NOMO-1 (cell line): Measurements from ENCODE around the gene SRRM3.
"Not testable (repeated sequence)": the region's sequence is repeated elsewhere in the genome, so short reads cannot be mapped to it uniquely, and the experiment has no call there.

Experiments
- DNase-seq, 2 experiments: peaks; one replicate each; lab custom pipeline; 2025; ENCODE audit not compliant: unreplicated experiment in 2 of 2; lab: John Stamatoyannopoulos, UW

The SRRM3 gene

GRCh38 chr7:76261329-76261728 lies 59.6 kb downstream of the SRRM3 start:
- no peak for DNase-seq

GRCh38 chr7:76261931-76262330 lies 60.2 kb downstream of the SRRM3 start:
- no peak for DNase-seq

DNA sequence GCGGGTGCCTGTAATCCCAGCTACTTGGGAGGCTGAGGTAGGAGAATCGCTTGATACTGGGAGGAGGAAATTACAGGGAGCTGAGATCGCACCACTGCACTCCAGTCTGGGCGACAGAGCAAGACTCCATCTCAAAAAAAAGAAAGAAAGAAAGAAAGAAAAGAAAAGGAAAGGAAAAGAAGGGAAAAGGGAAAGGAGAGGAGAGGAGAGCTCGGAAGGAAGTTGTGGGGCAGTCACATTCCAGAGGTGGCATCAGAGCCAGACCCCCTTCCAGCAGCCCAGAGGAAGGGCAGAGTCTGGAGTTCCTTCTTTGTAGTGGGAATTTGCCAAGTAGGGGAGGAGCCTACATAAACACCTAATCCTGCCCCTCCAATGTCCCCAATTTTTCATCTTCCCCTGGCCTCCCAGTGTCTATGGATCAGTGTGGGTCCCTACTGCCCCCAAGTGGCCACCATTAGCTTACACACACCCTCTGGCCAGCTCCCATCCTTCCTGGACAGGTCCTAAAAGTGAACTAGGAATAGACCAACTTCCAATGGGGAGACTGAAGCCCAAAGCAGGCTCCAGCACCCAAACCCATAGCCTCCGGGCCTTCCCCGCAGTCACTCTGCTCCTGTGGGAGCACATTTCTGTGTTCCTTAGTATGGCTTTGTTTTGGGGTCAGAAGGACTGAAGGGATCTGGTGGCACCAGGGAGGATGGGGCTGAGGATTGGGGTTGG lies 61.1 kb downstream of the SRRM3 start:
- peak; percentile 57 to 77 for DNase-seq

DNA sequence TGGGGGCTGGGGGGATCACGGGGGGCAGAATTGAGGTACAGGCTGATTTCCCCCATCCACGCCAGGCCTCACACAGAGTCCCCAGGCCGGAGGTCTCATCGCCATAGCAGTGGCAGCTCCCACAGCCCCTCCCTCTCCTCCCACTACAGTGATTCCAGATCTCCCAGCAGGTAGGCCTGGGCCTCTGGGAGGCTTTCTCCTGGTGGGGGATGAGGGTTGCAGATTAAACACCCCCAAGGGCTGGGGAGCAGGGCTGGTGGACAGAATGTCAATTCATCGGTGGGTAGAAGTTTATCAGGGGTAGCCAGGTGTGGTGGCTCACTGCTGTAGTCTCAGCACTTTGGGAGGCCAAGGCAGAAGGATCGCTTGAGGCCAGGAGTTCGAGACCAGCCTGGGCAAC lies 63.6 kb downstream of the SRRM3 start:
- DNase-seq: no peak

GRCh38 chr7:76267107-76267893 lies 65.6 kb downstream of the SRRM3 start:
- peak in 1 of 2 experiments; percentile 60 for DNase-seq

DNA sequence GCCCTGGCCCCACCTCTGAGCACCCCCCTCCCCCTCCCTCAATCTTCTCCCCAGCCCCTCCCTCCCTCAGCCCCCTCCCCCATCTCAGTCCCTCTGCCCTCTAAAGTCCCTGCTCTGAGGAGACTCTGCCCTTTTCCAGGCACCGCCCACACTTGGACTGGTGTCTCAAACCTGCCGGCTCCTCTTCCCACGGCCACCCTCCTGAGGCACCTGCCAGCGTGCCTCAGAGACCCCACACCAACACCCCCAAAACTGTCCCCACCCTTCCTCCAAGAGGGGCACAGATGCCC lies 66.1 kb downstream of the SRRM3 start:
- DNase-seq: no peak

DNA sequence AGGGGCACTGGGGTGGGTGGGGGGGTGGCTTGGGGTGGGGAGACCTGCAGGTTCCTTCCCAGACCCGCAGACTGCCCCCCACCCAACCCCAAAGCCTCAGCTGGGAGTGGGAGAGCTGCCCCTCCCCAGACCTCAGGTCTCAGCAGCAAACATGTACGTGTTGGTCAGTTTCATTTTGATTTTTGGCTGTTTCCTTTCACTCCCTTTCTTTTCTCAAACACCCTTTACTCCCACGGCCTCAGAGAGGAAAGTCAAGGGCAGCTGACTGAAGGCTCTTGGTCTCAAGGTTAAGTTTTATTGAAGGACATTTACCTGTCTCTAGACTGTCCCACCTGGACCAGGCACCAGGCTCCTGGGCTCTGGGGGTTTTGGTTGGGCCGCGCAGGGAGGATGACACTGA lies 66.7 kb downstream of the SRRM3 start:
- DNase-seq: no peak

- DNase-seq: no peak
Observed at GRCh38 chr7:76269895-76270294, 68.2 kb downstream of the SRRM3 start.

DNA sequence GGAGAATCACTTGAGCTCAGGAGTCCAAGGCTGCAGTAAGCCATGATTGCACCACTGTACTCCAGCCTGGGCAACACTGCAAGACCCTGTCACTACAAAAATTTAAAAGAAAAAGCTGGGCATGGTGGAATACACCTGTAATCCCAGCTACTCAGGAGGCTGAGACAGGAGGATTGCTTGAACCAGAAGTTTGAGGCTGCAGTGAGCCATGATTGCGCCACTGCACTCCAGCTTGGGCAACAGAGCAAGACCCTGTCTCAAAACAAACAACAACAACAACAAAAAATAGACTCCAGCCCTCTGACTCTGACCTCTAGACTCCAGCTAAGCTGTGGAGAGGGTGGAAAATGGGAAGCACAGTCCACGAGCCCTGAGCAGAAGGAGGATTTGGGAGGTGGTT lies 69.7 kb downstream of the SRRM3 start:
- not testable (repeated sequence) for DNase-seq

- no peak for DNase-seq
Observed at GRCh38 chr7:76272142-76272541, 70.4 kb downstream of the SRRM3 start.

DNA sequence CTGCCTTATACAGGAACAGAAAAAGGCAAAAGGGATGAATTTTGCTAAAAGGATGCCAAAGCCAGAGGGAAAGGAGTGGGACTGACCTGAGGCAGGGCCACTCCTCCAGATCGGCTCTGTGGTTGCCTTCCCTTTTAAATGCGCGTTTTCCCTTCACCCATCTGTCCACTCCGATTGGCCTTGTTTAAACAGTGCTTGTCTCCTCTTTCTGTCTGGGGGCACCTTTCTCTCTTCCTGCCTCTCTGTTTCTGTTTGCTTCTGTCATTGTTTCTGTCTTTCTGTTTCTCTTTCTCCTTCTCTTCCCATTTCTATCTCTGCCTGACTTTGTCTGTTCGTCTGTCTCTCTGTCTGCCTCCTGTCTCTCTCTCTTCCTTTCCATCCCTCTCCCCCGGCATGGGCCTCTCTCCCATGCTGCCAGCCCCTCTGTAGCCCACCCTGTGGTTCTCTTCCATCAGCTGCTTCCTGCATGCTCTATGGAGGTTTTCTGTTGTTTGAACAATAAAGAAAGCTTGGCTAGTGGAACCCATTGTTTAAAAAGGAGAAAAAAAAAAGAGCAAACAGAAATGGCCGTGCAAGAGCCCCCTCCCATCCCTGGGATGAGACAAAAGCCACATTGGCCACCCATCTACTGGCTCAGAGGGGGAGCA lies 71.3 kb downstream of the SRRM3 start:
- DNase-seq: no peak

DNA sequence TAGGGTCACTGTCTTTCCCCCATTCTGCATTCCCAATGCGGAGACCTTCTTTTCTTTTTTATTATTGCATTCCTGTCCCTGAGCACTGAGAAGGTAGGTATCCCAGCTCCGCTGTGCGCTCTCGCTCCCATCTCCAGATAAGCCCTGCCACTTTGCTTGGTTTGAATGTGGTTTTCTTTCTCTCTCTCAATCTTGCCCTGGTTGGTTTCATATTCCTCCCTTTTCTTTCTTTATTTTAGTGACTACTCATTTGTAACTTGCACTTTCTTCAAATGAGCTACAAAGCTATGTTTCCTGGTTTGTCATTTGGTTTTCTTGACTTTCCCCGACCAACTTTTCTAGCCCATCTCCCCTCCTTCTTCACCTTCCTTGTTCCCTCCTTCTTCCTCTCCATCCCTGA lies 71.8 kb downstream of the SRRM3 start:
- no peak for DNase-seq

DNA sequence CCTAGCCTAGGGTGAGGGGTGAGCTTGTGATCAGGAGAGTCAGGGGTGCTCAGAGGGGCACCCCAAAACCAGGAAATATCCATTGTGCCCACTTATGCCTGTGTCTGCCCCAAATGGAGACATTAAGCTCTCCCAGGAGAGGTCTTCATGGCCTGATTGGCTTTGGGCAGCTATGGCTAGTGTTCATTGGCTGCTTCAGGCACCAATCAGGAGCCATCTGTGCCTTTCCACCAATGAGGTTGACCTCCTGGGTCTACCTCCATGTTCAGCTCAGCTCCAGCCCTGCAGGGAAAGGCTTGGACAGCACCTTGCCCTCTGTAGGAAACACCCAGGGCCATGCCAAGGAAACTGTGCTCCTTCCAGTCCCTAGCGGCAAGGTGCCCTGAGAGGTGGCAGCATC lies 76.8 kb downstream of the SRRM3 start:
- DNase-seq: no peak

- no peak for DNase-seq
Observed at GRCh38 chr7:76280408-76280807, 78.7 kb downstream of the SRRM3 start.

DNA sequence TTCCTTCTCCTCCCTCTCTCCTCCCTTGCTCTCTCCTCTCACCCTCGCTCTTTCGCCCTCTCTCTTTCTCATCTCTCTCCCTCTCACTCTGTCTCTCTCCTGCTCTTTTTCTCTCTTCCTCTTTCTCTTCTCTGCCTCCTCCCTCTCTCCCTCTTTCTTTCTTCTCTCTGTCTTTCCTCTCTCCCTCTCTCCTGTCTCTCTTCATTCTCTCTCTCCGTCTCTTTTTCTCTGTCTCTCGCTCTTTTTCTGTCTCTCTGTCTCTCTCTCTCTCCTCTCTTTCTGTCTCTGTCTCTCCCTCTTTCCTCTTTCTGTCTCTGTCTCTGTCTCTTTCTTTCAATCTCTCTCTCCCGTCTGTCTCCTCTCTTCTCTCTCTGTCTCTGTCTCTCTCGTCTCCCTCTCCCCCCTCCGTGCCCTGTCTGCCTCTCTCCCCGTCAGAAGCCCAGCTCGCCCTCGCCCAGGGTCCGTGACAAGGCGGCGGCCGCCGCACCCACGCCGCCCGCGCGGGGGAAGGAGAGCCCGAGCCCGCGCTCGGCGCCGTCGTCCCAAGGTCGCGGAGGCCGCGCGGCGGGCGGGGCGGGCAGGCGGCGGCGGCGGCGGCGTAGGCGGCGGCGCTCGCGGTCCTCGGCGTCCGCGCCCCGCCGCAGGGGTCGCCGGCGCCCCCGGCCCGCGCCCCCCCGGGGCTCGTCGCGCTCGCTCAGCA lies 79.5 kb downstream of the SRRM3 start:
- DNase-seq: no peak

GRCh38 chr7:76281706-76282343 lies 80.1 kb downstream of the SRRM3 start:
- no peak for DNase-seq

- peak in 1 of 2 experiments; percentile 46 for DNase-seq
Observed at GRCh38 chr7:76282344-76283253, 80.9 kb downstream of the SRRM3 start.

DNA sequence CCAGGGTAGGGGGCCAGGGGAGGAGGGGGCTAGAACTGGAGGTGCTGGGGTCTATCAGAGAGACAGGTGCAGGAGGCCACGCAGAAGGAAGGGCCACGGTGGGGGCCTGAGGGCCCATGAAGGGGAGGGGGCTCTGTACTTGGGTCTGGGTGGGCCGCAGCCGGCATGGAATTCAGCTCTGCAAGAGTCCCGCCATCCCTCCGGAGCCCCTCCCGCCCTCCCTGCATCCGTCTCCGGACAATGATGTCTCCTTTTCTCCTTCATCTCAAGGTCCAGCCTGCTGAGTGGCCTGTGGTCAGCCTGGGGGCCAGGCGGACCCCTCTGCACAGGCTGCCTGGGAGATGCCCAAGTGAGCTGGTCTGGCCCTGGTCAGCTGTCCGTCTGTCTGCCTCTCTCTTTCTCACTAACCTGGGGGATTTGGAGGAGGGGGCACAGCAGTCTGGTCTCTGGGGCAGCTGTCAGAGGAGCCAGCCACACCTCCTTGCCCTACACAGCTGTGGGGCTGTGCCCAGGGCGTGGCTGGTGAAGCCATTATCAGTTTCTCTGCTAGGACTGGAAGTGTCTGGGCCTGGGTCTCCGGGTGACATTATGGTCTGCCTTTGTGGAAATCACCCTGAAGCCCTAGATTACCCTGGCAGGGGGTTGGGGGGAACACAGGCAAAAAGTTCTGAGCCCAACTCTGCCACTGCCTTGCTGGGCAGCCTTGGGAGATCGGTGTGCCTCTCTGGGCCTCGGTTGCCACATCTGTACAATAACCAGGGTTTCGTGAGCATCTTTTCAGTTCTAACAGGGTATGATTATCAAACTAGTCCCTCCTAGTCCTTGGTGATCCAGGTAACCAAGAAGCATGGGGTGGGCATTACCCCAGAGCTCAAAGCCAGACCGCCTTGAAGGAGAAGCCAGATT lies 81.8 kb downstream of the SRRM3 start:
- no peak for DNase-seq
